Superior temporal gyrus (tissue), 1 donor: ENCODE results near the gene NPY4R2.
"Not testable (repeated sequence)": the region's sequence is repeated elsewhere in the genome, so short reads cannot be mapped to it uniquely, and the experiment has no call there.

ENCODE experiments used
- DNase-seq: peaks from one replicate; pipeline ENCODE4 v3.0.0-alpha.2; 2016; ENCODE audit errors: extremely low spot score

NPY4R2 gene, protein sequence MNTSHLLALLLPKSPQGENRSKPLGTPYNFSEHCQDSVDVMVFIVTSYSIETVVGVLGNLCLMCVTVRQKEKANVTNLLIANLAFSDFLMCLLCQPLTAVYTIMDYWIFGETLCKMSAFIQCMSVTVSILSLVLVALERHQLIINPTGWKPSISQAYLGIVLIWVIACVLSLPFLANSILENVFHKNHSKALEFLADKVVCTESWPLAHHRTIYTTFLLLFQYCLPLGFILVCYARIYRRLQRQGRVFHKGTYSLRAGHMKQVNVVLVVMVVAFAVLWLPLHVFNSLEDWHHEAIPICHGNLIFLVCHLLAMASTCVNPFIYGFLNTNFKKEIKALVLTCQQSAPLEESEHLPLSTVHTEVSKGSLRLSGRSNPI

DNA sequence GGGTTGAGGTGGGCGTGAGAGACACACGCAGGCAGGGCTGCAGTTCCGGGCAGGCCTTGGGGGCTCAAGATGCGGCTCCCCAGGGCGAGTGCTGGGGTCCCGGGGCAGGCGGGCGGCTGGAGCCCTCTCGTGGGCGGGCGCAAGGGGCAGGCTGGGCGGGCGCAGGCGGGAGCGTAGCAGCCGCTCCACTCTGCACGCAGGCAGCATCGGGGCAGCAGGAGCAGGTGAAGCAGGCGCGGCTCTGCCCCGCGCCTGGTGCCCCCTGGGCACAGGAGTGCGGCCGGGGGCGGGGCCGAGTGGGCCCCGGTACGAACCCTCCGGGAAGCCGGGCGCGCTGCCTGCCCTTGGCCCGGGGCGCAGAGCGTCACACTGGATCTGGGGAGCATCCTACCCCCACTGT is at the start of gene NPY4R2:
TSS of gene NPY4R2 (plus strand) at position 188 of the 400 bp plus-strand sequence. CDS start 3,326 bp downstream, outside the sequence.
- not testable (repeated sequence) for DNase-seq

DNA sequence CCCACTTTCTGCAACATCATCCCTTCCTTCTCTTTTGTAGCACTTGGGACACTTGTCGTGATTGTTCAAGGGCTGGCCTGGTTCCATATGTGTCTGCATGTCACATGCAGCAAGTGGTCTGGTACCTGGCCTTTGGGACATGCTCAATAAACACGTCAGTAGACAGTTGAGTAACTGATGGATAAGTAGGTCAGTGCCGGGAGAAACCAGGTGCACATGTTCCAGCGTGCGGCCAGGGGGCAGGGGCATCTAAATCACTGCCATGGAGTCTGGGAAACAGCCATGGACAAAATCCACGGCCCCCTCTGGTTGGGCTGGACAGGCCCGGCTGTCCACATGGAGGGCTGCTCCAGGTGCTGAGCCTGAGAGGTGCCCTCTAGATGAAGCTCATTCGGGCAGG is 47.6 kb upstream of the NPY4R2 start:
- DNase-seq = not testable (repeated sequence)

DNA sequence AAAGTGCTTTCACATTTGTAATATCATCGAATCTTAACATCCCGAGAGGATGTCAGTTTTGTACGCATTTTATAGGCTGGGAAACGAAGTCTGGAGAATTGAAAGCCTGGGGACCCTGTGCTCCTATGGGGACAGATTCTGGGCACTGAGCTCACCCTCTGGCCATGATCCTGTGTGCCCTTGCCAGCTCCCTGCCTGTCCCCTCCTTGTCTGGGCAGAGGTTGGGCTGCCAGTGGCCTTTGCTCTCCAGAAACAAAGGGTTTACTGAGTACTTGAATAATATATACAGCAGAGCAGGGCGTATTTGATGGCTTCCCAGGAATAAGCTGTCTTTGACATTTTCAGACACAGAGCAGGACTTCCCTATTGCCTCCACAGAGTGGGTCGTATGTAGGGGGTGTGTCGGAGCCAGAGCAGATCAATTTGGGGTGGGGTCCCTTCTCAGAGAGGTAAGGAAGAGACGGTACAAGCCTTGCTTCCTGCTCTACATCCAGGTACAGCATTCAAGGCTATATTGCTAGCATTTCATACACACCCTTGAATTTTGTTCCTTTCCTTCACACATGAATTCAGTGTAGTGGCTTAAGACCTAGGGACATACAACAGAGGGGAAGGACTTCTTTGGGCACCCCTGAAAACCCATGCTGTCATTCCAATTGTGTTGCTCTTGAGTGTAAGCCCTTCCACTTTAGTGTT is 46.8 kb upstream of the NPY4R2 start:
- not testable (repeated sequence) for DNase-seq

DNA sequence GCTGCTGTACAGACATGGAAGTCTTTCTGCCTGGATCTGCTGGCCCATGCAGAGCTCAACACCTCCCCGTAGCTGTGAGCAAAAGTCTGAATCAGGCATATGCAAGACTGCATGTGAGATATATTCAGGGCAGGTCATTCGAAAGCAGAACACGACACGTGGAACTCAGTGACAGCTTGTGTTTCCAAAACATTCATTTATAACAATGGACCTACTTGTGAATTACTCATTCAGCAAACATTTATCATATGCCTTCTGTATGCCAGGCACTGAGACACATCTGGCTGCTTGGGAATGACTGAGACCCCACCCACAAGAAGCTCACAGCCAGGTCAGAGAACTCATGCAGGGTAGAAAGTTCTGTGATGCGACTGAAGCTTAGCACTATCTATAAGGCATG is 46.2 kb upstream of the NPY4R2 start:
- DNase-seq = not testable (repeated sequence)

DNA sequence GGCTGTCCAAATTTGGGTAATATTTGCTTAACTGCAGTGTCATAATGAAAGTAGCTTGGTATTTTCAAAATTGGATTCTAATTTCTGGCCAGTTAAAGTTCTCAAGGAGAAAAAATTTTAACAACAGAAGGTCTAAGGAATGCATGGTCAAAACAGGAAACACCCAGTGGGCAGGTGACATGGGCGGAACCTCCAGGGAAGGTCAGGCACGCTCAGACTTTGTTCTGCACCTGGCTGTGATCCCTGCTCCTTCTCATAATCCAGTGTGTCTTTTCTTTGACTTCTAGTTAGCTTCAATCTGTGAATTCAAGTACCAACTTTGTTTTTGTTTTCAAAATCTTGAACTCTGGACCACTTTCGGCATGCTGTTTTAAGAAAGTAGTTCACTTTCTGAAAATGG is 34.2 kb upstream of the NPY4R2 start:
- DNase-seq = not testable (repeated sequence)

DNA sequence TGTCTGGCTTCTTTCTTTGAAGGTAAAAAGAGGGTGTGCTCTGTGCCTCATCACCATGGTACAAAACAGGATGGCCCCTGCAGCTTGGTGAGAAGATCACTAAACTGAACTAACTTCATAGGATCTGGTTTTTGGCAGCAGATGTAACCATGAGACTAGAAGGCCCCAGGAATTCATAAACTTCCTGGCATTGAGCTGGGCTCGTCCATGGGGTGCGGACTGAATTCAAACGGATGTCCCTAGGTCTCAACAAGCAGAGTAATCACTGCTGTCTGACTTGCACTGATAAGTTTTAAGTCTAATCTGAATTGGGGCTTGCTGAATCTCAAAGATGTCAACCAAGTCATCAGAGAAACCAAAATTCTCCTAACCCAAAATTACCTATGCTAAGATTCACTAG is 33.5 kb upstream of the NPY4R2 start:
- not testable (repeated sequence) for DNase-seq

DNA sequence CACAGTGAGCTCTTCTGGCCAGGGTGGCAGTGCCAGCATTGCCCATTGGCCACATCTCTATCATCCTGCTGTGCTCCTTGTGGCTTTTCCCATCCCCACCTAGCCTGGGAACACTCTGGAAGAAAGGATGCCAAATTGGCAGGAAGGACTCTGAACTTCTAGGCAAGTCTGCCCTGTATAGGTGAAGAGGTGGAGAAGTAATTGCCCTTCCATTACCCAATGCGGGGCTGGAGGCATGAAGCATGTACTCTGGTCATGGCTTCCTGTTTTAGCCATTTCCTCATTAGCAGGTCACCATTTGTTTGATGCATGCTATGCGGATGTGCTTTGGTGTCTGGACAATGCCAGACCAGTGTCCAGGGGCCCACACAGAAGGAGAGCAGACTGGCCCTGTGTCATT is 32.1 kb upstream of the NPY4R2 start:
- DNase-seq = not testable (repeated sequence)

DNA sequence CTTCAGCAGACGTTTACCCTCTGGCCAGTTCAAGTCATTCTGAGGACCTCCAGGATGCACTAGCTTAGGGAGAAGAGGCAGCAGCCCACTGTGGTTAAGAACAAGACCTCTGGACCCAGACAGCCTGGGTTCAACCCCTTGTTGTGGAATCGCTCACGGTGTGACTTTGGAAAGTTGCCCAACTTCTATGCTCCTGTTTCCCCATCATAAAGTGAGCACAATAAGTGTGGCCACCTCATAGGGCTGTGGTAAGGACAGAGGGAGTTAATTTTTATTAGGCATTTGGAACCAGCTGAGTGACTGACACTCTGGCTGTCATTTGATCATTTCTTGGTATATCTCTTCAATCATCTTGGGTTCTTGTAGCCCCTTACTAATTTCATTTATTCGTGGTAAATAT is 31.6 kb upstream of the NPY4R2 start:
- not testable (repeated sequence) for DNase-seq

DNA sequence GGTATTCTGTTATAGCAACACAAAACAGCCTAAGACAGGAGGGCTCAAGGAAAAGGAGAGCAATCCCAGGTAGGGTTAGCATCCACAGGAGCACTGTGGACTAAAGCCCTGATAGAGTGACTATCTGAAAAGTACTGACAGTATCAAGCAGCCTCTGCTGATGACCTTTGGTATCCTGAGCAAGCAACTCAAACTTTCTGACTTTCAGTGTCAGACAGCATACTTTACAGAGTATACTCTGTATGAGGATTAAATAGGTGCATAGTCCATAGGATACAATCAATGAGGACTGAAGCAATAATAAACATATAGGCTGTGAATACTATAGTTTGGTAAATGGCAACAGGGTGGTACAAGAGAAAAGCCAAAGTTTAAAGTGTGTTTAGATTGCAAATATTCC is 27.7 kb upstream of the NPY4R2 start:
- DNase-seq = not testable (repeated sequence)

DNA sequence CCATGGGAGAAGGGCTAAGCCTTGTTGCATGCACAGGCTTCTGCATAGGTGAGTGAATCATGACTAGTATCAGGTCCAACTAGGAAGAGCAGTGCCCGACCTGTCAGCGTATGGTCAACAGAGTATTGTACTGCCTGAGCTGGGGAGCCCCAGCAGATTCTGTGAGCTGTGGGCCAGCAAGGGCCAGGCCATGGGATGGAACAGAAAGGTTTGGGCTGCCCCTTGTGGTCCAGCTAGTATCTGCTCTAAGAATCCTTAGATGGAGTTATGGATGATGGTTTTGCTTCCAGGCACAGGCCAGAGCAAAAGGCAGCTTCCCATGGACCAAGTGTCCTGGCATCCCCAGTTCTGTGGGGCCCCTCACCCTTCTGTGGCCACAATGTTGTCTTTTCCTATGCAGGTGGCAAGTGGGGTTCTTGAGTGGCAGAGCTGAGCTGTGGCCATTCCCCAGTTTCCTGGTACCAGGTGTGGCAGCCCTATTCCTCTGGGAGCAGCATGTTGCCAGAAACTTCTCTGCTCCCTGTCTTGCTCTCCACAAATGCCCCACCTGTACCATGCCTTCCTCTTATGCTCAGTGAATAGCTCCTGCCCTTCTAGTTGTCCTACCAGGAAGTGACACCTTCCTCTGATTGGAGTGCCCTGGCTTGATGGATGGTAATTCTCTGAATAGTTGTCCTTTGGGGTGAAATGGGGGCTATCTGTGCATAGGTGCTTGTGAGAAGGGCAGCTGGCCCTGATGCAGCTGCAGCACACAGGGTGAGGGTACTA is 25.8 kb upstream of the NPY4R2 start:
- DNase-seq = not testable (repeated sequence)

DNA sequence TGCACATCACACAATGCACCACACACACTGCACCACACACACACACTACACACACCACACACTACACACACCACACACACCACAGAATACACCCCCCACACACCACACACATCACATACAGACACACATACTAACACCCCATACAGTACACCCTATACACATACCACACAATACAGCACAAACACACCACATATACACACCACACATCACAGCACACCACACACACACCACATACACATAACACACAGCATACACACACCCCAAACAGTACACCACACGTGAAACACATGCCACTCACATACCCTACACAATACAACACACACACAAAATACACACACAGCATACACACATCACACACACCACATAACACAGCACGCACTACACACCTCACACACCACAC is 23.9 kb upstream of the NPY4R2 start:
- not testable (repeated sequence) for DNase-seq

DNA sequence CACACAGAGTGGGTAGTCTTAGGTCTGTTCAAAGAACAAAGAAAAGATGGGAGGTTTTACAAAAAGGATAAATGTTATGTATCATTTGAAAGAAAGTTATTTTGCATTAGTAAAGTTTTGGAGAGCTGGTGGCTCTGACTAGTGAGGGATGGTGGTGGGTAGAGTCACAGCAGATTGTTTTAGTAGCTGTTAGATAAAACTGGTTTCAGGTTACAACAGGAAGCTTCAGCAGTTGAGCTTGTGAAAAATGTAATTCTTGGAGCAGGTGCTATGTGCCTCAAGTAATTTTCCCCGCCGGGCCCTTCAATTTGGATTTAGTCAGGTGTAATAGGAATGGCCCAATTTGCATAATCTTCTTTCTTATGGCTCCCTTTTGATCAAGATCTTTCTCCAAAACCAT is 20.6 kb upstream of the NPY4R2 start:
- not testable (repeated sequence) for DNase-seq

DNA sequence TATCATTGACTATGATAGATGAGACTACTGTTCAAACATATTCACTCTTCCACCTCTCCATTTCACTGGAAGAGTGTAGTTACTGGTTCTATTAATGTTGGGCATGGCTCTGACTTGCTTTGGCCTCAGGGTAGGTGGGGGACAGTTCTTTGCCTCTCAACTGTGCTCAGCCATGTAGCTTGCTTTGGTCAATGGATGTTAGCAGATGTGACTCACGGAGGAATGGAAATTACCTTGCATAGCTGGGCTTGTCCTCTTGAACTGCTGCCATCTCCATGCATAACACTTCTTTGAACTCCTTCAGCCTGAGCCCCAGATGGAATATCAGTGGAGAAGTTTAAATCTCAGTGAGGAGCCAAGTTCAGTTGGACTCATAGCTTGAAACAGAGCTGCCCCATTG is 9.1 kb upstream of the NPY4R2 start:
- not testable (repeated sequence) for DNase-seq

DNA sequence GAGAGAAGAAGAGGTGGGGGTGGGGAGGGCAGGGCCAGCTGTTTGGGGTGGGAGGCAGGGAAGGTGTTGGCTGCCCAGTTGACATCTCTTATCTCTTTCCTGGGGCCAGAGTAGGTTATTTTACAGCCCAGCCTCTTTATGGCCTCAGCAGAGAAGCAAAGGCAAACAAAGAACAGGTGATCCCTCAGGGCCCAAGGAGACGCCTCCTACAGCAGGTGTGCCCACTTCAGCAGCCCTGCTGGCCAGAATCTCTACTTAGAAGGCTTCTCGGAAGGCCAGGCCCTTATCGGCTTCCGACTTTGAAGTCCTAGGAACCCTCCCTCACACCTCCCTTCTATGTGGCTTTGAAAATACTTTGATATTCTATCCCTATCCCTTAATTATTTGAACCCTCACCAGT is 8.0 kb upstream of the NPY4R2 start:
- DNase-seq = not testable (repeated sequence)

DNA sequence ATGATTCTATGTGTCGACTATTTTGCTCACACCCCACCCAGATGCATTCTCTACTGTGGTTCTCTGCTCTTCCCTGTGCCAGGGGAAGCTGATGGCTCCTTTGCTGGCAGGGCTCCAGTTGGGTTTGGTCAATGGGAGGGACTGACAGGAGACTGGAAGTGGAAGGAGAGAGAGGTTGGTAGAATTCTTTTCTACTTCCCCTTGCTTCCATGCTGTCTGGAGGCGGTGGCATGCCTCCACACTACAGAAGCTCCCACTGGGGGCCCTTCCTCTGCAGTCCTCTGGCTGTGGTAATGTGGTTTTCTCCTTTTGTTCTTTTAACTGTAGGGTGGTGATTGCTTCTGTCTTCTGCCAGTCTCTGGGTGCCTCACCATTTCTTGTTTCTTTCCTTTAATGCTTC is 4.4 kb upstream of the NPY4R2 start:
- not testable (repeated sequence) for DNase-seq

DNA sequence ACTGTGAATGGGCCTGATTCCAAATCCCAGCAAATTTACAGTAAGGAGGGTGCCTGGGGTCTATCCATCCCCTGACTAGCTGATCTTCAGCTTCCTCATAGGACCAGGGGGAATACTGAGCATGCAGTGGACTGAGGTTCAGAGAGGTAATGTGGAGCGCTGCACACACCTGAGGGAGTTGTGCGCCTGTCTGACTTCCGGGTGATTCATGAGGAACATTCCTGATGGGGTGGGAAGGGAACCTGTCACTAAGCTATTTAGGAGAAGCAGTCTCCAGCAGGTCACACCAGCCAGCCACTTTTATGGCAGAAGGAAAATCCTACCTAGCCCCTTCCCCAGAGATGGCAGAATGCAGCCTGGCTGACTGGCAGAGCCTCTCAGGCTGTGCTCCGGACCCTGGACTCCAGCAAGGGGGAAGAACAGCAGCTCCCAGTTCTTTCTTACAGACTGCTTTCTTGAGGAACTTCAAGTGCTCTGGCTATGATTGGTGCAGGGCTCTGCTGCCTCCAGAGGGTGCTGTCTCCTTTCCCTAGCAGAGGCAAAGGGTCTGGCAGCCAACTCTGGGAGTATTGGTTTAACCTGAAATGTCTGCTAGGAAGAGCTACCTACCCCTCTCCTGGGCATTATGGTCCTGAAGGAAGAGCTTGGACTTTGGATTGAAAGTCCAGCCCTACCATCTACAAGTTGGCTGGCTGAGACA is 2.5 kb upstream of the NPY4R2 start:
- DNase-seq = not testable (repeated sequence)

DNA sequence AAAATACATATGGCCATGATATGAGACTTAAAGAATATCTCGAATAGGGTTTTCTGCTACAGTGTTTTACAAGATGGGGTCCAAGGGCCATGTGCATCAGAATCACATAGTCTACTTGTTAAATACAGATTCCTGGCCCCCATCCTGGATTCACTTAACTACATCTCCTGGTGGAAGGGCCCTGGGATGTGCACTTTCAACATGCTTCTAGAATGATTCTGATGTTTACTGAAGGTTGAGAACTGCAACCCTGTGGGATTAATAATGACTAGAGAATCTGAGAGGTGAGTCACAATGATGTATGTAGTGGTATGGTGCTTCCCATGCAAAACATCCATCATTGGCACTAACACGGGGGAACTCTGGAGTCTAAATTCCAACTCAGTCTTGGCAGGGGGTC is 2.1 kb downstream of the NPY4R2 start:
- DNase-seq = peak; percentile 0

DNA sequence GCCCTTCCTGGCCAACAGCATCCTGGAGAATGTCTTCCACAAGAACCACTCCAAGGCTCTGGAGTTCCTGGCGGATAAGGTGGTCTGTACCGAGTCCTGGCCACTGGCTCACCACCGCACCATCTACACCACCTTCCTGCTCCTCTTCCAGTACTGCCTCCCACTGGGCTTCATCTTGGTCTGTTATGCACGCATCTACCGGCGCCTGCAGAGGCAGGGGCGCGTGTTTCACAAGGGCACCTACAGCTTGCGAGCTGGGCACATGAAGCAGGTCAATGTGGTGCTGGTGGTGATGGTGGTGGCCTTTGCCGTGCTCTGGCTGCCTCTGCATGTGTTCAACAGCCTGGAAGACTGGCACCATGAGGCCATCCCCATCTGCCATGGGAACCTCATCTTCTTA is 4.0 kb downstream of the NPY4R2 start:
- not testable (repeated sequence) for DNase-seq

DNA sequence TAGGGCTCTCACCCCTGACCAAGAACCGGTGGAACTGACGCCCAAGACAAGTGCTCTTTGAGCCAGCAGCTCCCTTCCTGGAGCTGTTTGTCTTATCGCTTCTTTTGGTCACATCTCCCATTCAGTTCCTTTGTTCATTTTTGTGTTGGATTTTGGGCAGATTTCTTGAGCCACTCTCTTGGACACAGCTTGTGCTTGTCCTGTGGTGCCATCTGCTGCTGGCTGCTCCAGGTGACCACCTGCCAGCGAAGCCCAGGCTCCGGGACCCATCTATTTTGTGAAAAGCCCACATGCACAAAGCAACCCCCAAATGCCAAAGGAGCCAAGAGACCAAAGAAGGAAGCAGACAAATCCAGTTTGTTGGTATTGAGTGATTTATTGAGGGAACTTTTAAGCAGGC is 6.2 kb downstream of the NPY4R2 start:
- not testable (repeated sequence) for DNase-seq

DNA sequence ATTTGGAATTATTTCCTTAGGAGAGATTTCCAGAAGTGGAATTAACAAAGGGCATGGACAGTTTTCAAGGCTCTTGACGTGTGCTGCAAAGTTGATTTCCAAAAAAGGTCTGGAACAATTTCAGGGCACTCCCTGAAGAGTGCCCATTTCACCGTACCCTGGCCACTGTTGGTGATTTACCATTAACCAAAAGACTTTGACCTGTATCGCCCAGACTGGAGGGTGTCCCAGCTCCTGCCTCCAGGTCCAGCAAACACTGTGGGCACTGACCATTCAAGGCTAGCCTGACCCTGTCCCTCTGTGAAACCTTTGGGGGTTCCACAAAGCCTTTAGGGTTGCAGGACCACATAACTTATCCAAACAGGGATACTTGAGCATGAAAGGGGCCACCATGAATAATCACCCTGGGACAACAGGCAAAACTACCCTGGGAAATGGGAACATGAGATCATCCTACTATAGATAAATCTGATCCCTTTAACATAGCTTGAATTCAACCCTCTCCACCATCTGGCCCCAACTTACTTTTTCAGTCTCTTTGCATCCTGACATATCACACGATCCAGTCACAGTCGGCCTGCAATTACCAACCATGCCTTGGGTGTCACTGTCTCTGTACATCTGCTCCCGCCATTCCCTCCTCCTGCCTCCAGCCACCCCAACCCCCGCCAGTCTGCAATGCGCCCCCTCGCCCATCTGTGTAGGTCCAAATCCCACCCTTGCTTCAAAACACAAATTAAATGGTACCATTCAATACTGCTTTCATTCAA is 8.9 kb downstream of the NPY4R2 start:
- not testable (repeated sequence) for DNase-seq

DNA sequence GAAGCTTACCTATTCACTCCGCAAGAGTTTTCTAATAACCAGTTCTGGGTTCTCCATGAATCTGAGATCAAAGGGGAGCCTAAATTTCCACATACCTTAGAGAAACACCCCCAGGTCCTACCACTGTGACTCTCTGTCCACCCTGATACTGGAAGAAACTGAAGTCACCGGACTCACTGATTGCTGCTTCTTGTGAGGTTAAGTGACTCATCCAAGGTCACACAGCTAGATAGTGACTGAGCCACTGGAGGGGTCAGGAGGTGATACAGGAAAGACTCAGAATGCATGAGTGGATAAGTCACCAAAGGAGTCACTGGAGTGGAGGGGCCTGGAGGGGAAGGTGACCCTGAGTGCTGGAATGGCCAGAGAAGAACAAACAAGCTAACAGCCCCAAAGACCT is 9.8 kb downstream of the NPY4R2 start:
- DNase-seq = not testable (repeated sequence)
